ES-I3 (cell line): ENCODE results near the gene KATNAL1.

Experiments used
- H3K36me3 ChIP-seq: 2 replicates; pipeline ENCODE4 v1.6.1; 2013; ENCODE audit warnings: mild to moderate bottlenecking, low read length, control low read depth, moderate library complexity; ENCODE audit not compliant: insufficient read depth
- H3K4me1 ChIP-seq: 2 replicates; pipeline ENCODE4 v1.6.1; 2013; ENCODE audit warnings: mild to moderate bottlenecking, control low read depth, low read length; ENCODE audit not compliant: insufficient read depth
- H3K9ac ChIP-seq: 2 replicates; pipeline ENCODE4 v1.6.1; 2013; ENCODE audit warnings: low read depth, mild to moderate bottlenecking, low read length, moderate library complexity
- H3K9me3 ChIP-seq: 2 replicates; pipeline ENCODE4 v1.6.1; 2013; ENCODE audit warnings: mild to moderate bottlenecking, low read length, moderate library complexity; ENCODE audit not compliant: control insufficient read depth, insufficient read depth

The KATNAL1 gene

GRCh38 chr13:30319130-30319529, 11.8 kb upstream of the KATNAL1 start:
- no peaks in the 10 kb centered on the region for H3K4me1 ChIP-seq
- H3K9me3 ChIP-seq, result no peaks in the 10 kb centered on the region
- no peak overlapping the region for H3K9ac ChIP-seq
- H3K36me3 ChIP-seq, result no peaks in the 10 kb centered on the region

- no peaks in the 10 kb centered on the region for H3K9me3 ChIP-seq
- H3K9ac ChIP-seq, result no peak overlapping the region
- H3K36me3 ChIP-seq, result no peaks in the 10 kb centered on the region
- no peaks in the 10 kb centered on the region for H3K4me1 ChIP-seq
Observed at GRCh38 chr13:30318026-30318425, 10.7 kb upstream of the KATNAL1 start.

GRCh38 chr13:30314562-30314961, 7.2 kb upstream of the KATNAL1 start:
- H3K9ac ChIP-seq, result no peak overlapping the region
- no peaks in the 10 kb centered on the region for H3K9me3 ChIP-seq
- H3K4me1 ChIP-seq, result 0 out of 2 replicates have a peak, but pooled peaks cover 7% of the 10 kb centered on the region
- H3K36me3 ChIP-seq, result no peaks in the 10 kb centered on the region

- no peak overlapping the region for H3K9ac ChIP-seq
- no peaks in the 10 kb centered on the region for H3K9me3 ChIP-seq
- H3K36me3 ChIP-seq, result no peaks in the 10 kb centered on the region
- H3K4me1 ChIP-seq, result 0 out of 2 replicates have a peak, but pooled peaks cover 7% of the 10 kb centered on the region
Observed at GRCh38 chr13:30314069-30314468, 6.7 kb upstream of the KATNAL1 start.

GRCh38 chr13:30313311-30313710, 6.0 kb upstream of the KATNAL1 start:
- 0 out of 2 replicates have a peak, but pooled peaks cover 7% of the 10 kb centered on the region for H3K4me1 ChIP-seq
- H3K9ac ChIP-seq, result no peak overlapping the region
- H3K36me3 ChIP-seq, result no peaks in the 10 kb centered on the region
- no peaks in the 10 kb centered on the region for H3K9me3 ChIP-seq

GRCh38 chr13:30312904-30313303, 5.6 kb upstream of the KATNAL1 start:
- Histone ChIP-seq H3K9me3 (no peaks in the 10 kb centered on the region), H3K9ac (no peak overlapping the region), H3K4me1 (0 out of 2 replicates have a peak, but pooled peaks cover 7% of the 10 kb centered on the region), H3K36me3 (no peaks in the 10 kb centered on the region)

GRCh38 chr13:30308548-30308947, 1.2 kb upstream of the KATNAL1 start:
- Histone ChIP-seq H3K9me3 (no peaks in the 10 kb centered on the region), H3K36me3 (no peaks in the 10 kb centered on the region), H3K9ac (no peak overlapping the region), H3K4me1 (peaks cover 19% of the 10 kb centered on the region)

GRCh38 chr13:30307971-30308290, 580 bp upstream of the KATNAL1 start:
- Histone ChIP-seq H3K36me3 (no peaks in the 10 kb centered on the region), H3K4me1 (peaks cover 19% of the 10 kb centered on the region), H3K9ac (peak overlapping the region; percentile 55), H3K9me3 (no peaks in the 10 kb centered on the region)

- H3K9me3 ChIP-seq, result no peaks in the 10 kb centered on the region
- H3K36me3 ChIP-seq, result no peaks in the 10 kb centered on the region
- peaks cover 19% of the 10 kb centered on the region for H3K4me1 ChIP-seq
- H3K9ac ChIP-seq, result peak overlapping the region; percentile 55
Observed at GRCh38 chr13:30306762-30307193, 573 bp downstream of the KATNAL1 start.

- H3K9me3 ChIP-seq, result no peaks in the 10 kb centered on the region
- peaks cover 13% of the 10 kb centered on the region for H3K4me1 ChIP-seq
- H3K36me3 ChIP-seq, result no peaks in the 10 kb centered on the region
- no peak overlapping the region for H3K9ac ChIP-seq
Observed at GRCh38 chr13:30305456-30305970, 1.8 kb downstream of the KATNAL1 start.

GRCh38 chr13:30303269-30303668, 4.1 kb downstream of the KATNAL1 start:
- H3K4me1 ChIP-seq, result peaks cover 13% of the 10 kb centered on the region

GRCh38 chr13:30301827-30302226, 5.5 kb downstream of the KATNAL1 start:
- H3K9me3 ChIP-seq, result no peaks in the 10 kb centered on the region
- peaks cover 13% of the 10 kb centered on the region for H3K4me1 ChIP-seq
- H3K36me3 ChIP-seq, result no peaks in the 10 kb centered on the region
- H3K9ac ChIP-seq, result no peak overlapping the region

More at GRCh38 chr13:30303269-30303668, 4.1 kb downstream of the KATNAL1 start:
- H3K9me3 ChIP-seq, result no peaks in the 10 kb centered on the region
- H3K36me3 ChIP-seq, result no peaks in the 10 kb centered on the region
- H3K9ac ChIP-seq, result no peak overlapping the region

- peaks cover 12% of the 10 kb centered on the region for H3K4me1 ChIP-seq
- H3K36me3 ChIP-seq, result no peaks in the 10 kb centered on the region
- H3K9ac ChIP-seq, result no peak overlapping the region
- no peaks in the 10 kb centered on the region for H3K9me3 ChIP-seq
Observed at GRCh38 chr13:30300596-30300995, 6.8 kb downstream of the KATNAL1 start.

GRCh38 chr13:30299786-30300185, 7.6 kb downstream of the KATNAL1 start:
- no peak overlapping the region for H3K9ac ChIP-seq

GRCh38 chr13:30295116-30295515, 12.2 kb downstream of the KATNAL1 start:
- no peak overlapping the region for H3K9ac ChIP-seq
- H3K9me3 ChIP-seq, result no peaks in the 10 kb centered on the region
- H3K4me1 ChIP-seq, result no peaks in the 10 kb centered on the region
- no peaks in the 10 kb centered on the region for H3K36me3 ChIP-seq

More at GRCh38 chr13:30299786-30300185, 7.6 kb downstream of the KATNAL1 start:
- Histone ChIP-seq H3K9me3 (no peaks in the 10 kb centered on the region), H3K4me1 (peaks cover 4% of the 10 kb centered on the region; the same call in 1 of the 2 replicates), H3K36me3 (no peaks in the 10 kb centered on the region)

- no peaks in the 10 kb centered on the region for H3K9me3 ChIP-seq
- H3K4me1 ChIP-seq, result no peaks in the 10 kb centered on the region
- H3K36me3 ChIP-seq, result no peaks in the 10 kb centered on the region
- H3K9ac ChIP-seq, result no peak overlapping the region
Observed at GRCh38 chr13:30294004-30294403, 13.3 kb downstream of the KATNAL1 start.
